ENCODE results near the gene ZNF232.
"Not testable (repeated sequence)": the region's sequence is repeated elsewhere in the genome, so short reads cannot be mapped to it uniquely, and the experiment has no call there.

Gene ZNF232

GRCh38 chr17:5133311-5133710, 21.6 kb upstream of the ZNF232 start:
- Mint-ChIP-seq H3K4me3 (no peak overlapping the region), H3K27me3 (peaks cover 18% of the 10 kb centered on the region), H3K9me3 (no peaks in the 10 kb centered on the region), H3K36me3 (ENCODE audit: low read depth) (no peaks in the 10 kb centered on the region), H3K27ac (no peak overlapping the region), H3K4me1 (ENCODE audit: low read depth) (no peaks in the 10 kb centered on the region)
- intact Hi-C loops (cut with micrococcal nuclease), result no loop called here

DNA sequence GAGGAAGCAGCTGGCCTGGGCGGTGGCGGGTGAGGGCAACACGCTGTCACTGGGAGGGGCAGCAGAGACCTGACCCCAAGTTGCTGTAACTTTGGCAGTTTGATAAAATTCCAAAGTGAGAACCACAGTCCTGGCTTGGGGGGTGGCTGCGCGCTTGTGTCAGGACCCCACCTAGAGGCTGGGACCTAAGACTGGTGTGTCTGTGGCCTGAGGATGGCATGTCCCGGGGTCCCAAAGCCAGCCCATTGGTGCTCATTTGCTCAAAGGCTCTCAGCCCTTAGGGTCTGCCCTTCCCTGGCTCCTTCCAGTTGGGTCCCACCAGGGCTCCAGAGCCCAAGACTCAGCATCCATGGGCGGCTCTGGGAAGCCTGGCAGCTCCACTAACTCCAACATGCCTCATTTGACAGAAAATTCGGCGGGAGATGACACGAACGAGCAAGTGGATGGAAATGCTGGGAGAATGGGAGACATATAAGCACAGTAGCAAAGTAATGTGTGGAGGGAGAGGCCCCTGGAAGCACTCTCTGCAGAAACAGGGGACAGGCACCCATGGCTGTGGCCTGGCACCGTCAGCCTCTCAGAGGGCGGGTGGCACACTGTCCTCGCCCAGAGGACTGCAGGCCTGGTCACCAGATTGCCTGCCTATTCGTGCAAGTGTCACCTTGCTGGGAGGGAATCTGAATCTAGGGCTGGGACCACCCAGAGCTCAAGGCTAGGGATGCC, 21.0 kb upstream of the ZNF232 start:
- H3K4me1 Mint-ChIP-seq (ENCODE audit: low read depth); H3K4me3 Mint-ChIP-seq; intact Hi-C loops (cut with micrococcal nuclease); H3K27ac Mint-ChIP-seq; H3K9me3 Mint-ChIP-seq; H3K36me3 Mint-ChIP-seq (ENCODE audit: low read depth): not testable (repeated sequence)
- peaks cover 18% of the 10 kb centered on the region for H3K27me3 Mint-ChIP-seq

- H3K9me3 Mint-ChIP-seq; H3K4me3 Mint-ChIP-seq; H3K36me3 Mint-ChIP-seq (ENCODE audit: low read depth); H3K27ac Mint-ChIP-seq; H3K4me1 Mint-ChIP-seq (ENCODE audit: low read depth); intact Hi-C loops (cut with micrococcal nuclease): not testable (repeated sequence)
- peaks cover 20% of the 10 kb centered on the region for H3K27me3 Mint-ChIP-seq
These were observed 20.3 kb upstream of the ZNF232 start for GRCh38 chr17:5131799-5132502.

DNA sequence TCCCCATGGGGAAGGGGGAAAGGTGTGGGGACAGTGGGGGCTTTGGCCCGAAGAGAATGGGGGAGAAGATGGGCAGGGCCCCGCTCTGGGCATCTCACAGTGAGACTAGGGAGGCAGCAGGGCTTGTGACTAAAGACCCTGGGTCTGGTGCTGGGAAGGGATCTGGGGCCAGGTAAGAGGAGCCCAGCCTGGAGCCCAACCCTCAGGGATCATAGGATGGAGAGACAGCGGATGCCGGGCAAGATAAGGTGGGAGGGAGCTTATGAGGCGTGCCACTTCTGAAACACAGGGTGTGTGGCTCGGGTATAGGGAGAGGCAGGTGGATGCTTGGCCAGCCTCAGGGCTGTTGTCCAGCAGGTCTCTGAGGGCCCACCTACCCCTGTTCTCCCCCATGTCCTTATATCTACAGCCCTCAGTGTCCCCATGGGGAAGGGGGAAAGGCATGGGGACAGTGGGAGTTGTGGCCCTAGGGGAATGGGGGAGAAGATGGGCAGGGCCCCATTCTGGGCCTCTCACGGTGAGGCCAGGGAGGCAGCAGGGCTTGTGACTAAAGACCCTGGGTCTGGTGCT, 19.6 kb upstream of the ZNF232 start:
- no peak overlapping the region for H3K27ac Mint-ChIP-seq
- peaks cover 19% of the 10 kb centered on the region for H3K27me3 Mint-ChIP-seq
- H3K36me3 Mint-ChIP-seq (ENCODE audit: low read depth), result no peaks in the 10 kb centered on the region
- intact Hi-C loops (cut with micrococcal nuclease), result no loop called here
- H3K9me3 Mint-ChIP-seq, result no peaks in the 10 kb centered on the region
- H3K4me1 Mint-ChIP-seq (ENCODE audit: low read depth), result no peaks in the 10 kb centered on the region
- H3K4me3 Mint-ChIP-seq, result no peak overlapping the region

- H3K4me3 Mint-ChIP-seq; H3K9me3 Mint-ChIP-seq; H3K27ac Mint-ChIP-seq; intact Hi-C loops (cut with micrococcal nuclease); H3K36me3 Mint-ChIP-seq (ENCODE audit: low read depth); H3K4me1 Mint-ChIP-seq (ENCODE audit: low read depth): not testable (repeated sequence)
- H3K27me3 Mint-ChIP-seq, result peaks cover 16% of the 10 kb centered on the region
These were observed 19.0 kb upstream of the ZNF232 start for GRCh38 chr17:5130687-5131086.

- intact Hi-C loops (cut with micrococcal nuclease); H3K4me1 Mint-ChIP-seq (ENCODE audit: low read depth); H3K9me3 Mint-ChIP-seq; H3K4me3 Mint-ChIP-seq; H3K36me3 Mint-ChIP-seq (ENCODE audit: low read depth); H3K27ac Mint-ChIP-seq: not testable (repeated sequence)
- peaks cover 16% of the 10 kb centered on the region for H3K27me3 Mint-ChIP-seq
These were observed 18.6 kb upstream of the ZNF232 start for GRCh38 chr17:5130261-5130660.

DNA sequence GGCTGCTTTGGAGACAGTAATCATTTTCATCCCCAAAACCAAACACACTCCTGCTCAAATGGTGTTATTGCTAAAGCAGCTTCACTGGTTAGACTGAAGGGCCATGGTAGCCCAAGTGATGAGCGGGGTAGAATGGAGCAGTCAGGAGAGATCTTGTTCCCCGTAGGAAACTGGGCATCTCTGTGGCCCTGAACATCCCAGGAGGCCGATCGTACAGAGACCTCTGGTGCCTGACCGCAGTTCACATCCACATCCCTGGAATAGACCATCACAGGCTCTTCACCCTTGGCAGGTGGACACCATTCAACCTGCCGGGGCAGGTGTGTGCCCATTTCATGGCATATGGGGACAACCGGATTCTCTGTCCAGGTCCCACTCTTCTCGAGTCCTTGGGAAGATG, 18.1 kb upstream of the ZNF232 start:
- intact Hi-C loops (cut with micrococcal nuclease); H3K4me1 Mint-ChIP-seq (ENCODE audit: low read depth); H3K27ac Mint-ChIP-seq; H3K36me3 Mint-ChIP-seq (ENCODE audit: low read depth); H3K9me3 Mint-ChIP-seq; H3K4me3 Mint-ChIP-seq: not testable (repeated sequence)
- H3K27me3 Mint-ChIP-seq, result peaks cover 17% of the 10 kb centered on the region

DNA sequence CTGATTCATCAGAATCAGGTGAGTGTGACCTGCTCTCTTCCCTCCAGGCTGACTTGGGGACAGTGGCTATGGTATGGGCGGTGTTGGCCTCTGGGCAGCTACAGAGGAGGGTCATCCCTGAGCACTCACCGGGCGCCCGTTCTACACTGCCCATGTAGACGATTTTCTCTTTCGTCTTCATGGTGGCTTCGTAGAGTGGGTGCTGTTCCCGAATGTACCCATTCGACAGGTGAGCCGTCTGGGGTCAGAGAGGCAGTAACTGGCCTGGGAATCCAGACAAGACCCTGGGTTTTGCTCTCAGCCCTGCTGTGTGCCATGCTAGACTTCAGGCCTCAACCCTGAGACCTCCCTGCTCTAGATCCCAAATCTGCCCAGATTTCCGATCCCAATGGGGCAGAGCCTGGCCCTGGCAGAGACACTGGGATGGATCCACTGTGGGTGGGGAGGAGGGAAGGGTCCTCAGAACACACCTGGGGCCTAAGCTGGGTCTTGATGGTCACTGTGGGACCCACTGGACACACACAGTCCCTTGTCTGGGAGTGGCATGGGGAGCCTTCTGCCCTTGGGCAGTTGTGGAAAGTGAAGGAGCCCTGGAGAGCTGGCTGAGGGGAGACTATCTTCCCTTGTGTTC, 17.3 kb upstream of the ZNF232 start:
- Mint-ChIP-seq H3K4me1 (ENCODE audit: low read depth) (no peaks in the 10 kb centered on the region), H3K27me3 (peaks cover 23% of the 10 kb centered on the region), H3K9me3 (no peaks in the 10 kb centered on the region), H3K27ac (no peak overlapping the region), H3K4me3 (no peak overlapping the region), H3K36me3 (ENCODE audit: low read depth) (no peaks in the 10 kb centered on the region)
- intact Hi-C loops (cut with micrococcal nuclease), result no loop called here

DNA sequence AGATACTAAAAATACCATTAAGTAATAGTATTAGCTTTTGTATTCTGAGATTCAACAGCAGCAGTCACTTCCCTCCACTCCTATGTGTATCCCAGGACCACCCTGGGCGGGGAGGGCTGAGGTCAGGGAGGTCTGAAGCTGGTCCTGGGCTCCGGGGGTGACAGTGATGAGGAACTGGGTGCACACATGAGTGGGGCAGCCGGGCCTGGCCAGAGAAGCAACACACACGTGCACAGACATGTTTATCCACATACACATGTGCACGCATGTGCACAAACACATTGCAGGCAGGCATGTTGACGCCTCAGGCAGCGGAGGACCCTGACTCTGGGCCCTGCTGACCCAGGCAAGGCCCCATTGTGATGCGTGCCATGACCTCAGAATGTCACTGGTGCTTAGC, 16.7 kb upstream of the ZNF232 start:
- H3K36me3 Mint-ChIP-seq (ENCODE audit: low read depth); H3K9me3 Mint-ChIP-seq; H3K4me3 Mint-ChIP-seq; H3K27ac Mint-ChIP-seq; H3K4me1 Mint-ChIP-seq (ENCODE audit: low read depth); intact Hi-C loops (cut with micrococcal nuclease): not testable (repeated sequence)
- H3K27me3 Mint-ChIP-seq, result peaks cover 29% of the 10 kb centered on the region

DNA sequence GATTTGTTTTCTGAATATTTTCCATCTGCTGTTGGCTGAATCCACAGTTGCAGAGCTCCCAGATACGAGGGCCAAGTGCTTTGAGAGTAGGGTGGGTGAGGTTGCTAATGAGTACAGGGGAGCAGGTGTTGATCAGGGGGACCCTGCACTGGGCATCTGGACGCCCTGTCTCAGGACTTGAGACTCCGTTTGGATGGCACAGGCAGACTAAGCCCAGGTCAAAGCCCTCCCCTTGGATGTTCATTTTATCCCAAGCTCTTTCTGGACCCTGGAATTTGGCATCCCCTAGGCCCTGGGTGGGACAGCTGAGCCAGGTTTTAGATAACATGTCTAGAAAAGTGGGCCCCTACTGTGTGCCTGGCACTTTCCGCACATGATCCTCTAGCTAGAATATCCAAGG, 16.2 kb upstream of the ZNF232 start:
- Mint-ChIP-seq H3K4me1 (ENCODE audit: low read depth) (no peaks in the 10 kb centered on the region), H3K4me3 (no peak overlapping the region), H3K27ac (no peak overlapping the region), H3K36me3 (ENCODE audit: low read depth) (no peaks in the 10 kb centered on the region), H3K27me3 (peaks cover 32% of the 10 kb centered on the region), H3K9me3 (no peaks in the 10 kb centered on the region)
- intact Hi-C loops (cut with micrococcal nuclease), result no loop called here

- Mint-ChIP-seq H3K27ac (no peak overlapping the region), H3K9me3 (no peaks in the 10 kb centered on the region), H3K4me3 (no peak overlapping the region), H3K4me1 (ENCODE audit: low read depth) (no peaks in the 10 kb centered on the region), H3K27me3 (peaks cover 37% of the 10 kb centered on the region), H3K36me3 (ENCODE audit: low read depth) (no peaks in the 10 kb centered on the region)
- intact Hi-C loops (cut with micrococcal nuclease), result no loop called here
These were observed 15.2 kb upstream of the ZNF232 start for GRCh38 chr17:5126719-5127488.

- H3K27ac Mint-ChIP-seq; H3K4me1 Mint-ChIP-seq (ENCODE audit: low read depth); H3K9me3 Mint-ChIP-seq; intact Hi-C loops (cut with micrococcal nuclease); H3K36me3 Mint-ChIP-seq (ENCODE audit: low read depth); H3K4me3 Mint-ChIP-seq: not testable (repeated sequence)
- H3K27me3 Mint-ChIP-seq, result peaks cover 52% of the 10 kb centered on the region
These were observed 13.2 kb upstream of the ZNF232 start for GRCh38 chr17:5124896-5125295.

GRCh38 chr17:5124125-5124760, 12.6 kb upstream of the ZNF232 start:
- H3K36me3 Mint-ChIP-seq (ENCODE audit: low read depth); H3K4me3 Mint-ChIP-seq; H3K27ac Mint-ChIP-seq; H3K9me3 Mint-ChIP-seq; H3K4me1 Mint-ChIP-seq (ENCODE audit: low read depth); intact Hi-C loops (cut with micrococcal nuclease): not testable (repeated sequence)
- peaks cover 56% of the 10 kb centered on the region for H3K27me3 Mint-ChIP-seq

All from dendritic cell treated with granulocyte-macrophage colony-stimulating factor and Interleukin-4, amounts not matched to agents 40 ng/mL and 50 ng/mL, for 4 days (primary cell).